Lower leg skin (tissue), 4 donors: ENCODE data around the gene SHISA5. TPM values are rescaled to one million over a fixed set of nuclear protein-coding genes. Genes with fewer than 3 reads are reported as not detected.

ENCODE experiments used
- DNase-seq, 2 donors: peaks; one replicate each; pipeline ENCODE4 v3.0.0-alpha.2; 2019; ENCODE audit warnings: low spot score in 2 of 2
- H3K4me3 ChIP-seq: fragments of 200-600 bp; sonication (generic); 2 replicates; pipeline ENCODE4 v1.5.1; 2017; ENCODE audit warnings: mild to moderate bottlenecking, low read depth; ENCODE audit not compliant: poor library complexity, severe bottlenecking
- POLR2A ChIP-seq, 2 donors: fragments of 450-650 bp; IDR thresholded peaks; one replicate each; pipeline ENCODE4 v1.6.1; 2016 to 2017; ENCODE audit warnings: antibody characterized with exemption in 2 of 2, mild to moderate bottlenecking in 1 of 2, moderate library complexity in 1 of 2
- WGBS, 2 donors: methylation state at CpG; one replicate each; pipeline ENCODE4 v1.1.5; 2018; 5-methylcytosine and 5-hydroxymethylcytosine counted together
- intact Hi-C: fragments of 100-400 bp; cut with DNase I; formaldehyde crosslinking; loops from one replicate; pipeline ENCODE4 v1.15.0; 2023; ENCODE audit warnings: low total_unique reads
- total RNA-seq, 4 donors: library from RNA; depleted of rRNA; stranded (reverse); fragments of >200 nt; gene quantifications; one replicate each; pipeline ENCODE4 v1.1.0, GENCODE V29; 2016
- TF ChIP-seq, protein P1 (sequence below), 3 donors: fragments of 450-650 bp; IDR thresholded peaks; one replicate each; pipeline ENCODE4 v1.5.1; 2016; ENCODE audit warnings: antibody characterized with exemption in 3 of 3, mild to moderate bottlenecking in 3 of 3, moderate library complexity in 2 of 3

SHISA5 gene
- total RNA-seq, 4 donors from 2014 or later: 64.3 to 93.6 (median 71.0) TPM

DNA sequence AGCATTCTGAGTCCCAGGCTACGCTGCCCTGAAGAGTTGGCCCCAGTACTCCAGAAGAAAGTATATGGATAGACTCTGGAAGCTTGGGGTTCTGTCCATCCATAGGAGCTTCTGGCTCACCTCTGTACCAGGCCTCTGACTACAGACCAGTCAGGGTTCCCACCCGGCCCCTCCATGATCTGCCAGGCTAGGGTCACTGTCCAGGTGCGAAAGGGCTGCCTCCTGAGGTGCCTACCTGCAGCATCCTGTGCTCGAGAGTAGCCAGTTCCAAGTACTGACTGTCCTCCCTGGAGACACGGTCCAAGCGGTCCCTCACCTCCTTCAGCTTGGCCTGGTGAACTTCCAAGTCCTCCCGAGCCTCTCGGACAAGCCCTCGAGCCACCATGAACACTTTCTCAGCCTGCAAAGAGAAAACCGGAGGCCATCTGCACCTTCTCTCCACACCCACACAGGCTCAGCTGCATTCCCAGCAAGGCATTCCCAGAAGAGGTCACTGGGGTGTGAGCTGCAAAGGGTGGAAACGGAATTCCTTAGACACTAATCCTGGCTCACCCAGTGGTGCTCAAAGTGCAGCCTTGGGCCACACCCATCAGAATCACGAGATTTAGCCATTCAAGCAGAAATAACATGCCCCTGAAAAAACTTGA is 70.4 kb downstream of the SHISA5 start:
- TF ChIP-seq POLR2A (IDR thresholded peaks at IDR 0.05): no peak
- TF ChIP-seq, protein P1, sequence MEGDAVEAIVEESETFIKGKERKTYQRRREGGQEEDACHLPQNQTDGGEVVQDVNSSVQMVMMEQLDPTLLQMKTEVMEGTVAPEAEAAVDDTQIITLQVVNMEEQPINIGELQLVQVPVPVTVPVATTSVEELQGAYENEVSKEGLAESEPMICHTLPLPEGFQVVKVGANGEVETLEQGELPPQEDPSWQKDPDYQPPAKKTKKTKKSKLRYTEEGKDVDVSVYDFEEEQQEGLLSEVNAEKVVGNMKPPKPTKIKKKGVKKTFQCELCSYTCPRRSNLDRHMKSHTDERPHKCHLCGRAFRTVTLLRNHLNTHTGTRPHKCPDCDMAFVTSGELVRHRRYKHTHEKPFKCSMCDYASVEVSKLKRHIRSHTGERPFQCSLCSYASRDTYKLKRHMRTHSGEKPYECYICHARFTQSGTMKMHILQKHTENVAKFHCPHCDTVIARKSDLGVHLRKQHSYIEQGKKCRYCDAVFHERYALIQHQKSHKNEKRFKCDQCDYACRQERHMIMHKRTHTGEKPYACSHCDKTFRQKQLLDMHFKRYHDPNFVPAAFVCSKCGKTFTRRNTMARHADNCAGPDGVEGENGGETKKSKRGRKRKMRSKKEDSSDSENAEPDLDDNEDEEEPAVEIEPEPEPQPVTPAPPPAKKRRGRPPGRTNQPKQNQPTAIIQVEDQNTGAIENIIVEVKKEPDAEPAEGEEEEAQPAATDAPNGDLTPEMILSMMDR (IDR thresholded peaks at IDR 0.05): no peak
- no peak overlapping the region for H3K4me3 ChIP-seq
- peak; percentile 80 to 87 for DNase-seq
- intact Hi-C loops: loop anchor here (2.0 kb wide), 1 partner anchor 161 kb away; no protein-coding TSS in a partner anchor
- 40 to 49% methylated on average over 10 to 12 of the region's 12 CpGs for WGBS, 2 donors

DNA sequence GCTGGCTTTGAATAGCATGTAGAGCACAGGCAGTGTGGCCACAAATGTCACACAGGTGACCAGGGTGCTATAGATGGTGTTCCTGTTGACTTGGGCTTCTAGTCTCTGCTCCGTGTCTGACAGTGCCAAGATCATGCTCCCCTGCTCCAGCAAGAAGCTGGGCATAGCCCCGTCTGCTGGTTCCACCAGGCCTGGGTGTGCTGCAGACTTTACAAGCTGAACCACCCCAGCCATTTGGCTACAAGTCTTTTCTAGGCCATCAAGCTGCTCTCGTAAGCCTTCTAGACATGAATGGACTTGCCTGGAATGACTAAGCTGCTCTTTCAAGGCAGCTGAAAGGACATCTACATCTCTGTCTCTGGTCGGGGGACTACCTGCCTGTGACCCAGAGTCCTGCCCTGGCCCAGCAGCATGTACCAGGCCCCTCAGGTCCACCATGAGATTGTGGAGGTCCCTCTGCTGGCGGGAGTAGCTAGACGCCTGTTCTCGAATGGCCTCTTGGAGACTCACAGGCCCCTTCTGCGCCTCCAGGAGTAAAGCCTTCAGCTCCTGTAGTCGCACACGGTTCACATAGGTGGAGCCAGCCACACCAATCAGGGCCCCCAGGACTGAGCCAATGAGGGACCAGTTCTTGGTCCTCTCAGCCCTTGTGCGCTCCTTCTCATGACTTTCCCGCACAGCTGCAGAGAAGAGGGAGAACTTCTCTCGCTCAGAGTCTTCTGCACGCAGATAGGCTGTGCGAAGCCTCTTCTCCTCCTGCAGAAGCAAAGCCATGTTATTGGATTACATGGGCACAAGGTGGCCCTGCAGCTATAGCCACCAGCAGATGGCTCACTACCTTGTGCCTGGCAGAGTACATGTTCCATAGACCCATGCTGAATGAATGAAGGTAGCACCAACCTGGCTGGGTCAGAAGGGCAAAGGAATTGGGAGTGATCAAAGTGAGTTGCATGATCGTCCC is 71.3 kb downstream of the SHISA5 start:
- TF ChIP-seq, protein P1 (IDR thresholded peaks at IDR 0.05): no peak
- TF ChIP-seq POLR2A (IDR thresholded peaks at IDR 0.05): no peak
- peak in 1 of 2 donors; percentile 45 for DNase-seq
- H3K4me3 ChIP-seq: no peak overlapping the region
- WGBS, 2 donors: 50 to 51% methylated on average over 16 of the region's 16 CpGs
- intact Hi-C loops: no loop called here

DNA sequence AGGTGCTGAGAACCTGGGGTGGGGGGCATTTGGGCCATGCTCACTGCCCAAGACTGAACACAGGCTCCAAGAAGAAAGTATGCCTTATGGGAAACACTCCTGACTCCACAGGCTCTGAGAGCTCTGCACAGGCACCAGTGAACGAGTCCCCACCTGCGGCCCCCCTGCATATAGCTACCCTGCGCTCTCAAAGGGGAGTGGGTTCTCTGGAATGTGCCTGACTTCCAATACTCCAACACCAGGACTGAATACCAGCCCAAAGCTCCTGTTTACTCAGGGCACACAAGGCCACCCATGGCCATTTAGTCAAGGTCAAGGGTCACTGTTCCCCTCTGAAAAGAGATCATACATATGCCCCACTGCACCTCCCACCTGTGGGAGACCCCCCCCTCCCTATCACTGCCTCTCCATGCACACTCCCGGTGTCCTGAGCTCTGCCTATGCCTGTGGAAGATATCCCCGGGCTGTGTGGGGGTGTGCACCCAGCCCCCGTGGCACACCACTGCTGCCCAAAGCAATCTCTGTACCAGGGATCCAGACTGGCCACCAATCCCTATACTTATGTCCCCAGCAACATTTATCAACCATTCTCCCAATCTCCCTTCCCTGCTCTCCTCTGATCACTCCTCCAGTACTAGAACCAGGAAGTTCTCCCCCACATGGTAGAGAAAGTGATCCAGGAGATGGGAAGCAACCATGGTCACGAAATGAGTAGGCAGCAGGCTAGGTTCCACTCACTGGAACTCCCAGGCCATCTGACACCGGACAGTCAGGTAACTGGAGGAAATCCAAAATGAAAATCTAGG is 72.5 kb downstream of the SHISA5 start:
- H3K4me3 ChIP-seq: no peak overlapping the region
- WGBS, 2 donors: 76 to 77% methylated on average over 8 of the region's 8 CpGs
- intact Hi-C loops: no loop called here
- no peak for TF ChIP-seq POLR2A (IDR thresholded peaks at IDR 0.05)
- TF ChIP-seq, protein P1 (IDR thresholded peaks at IDR 0.05): no peak
- DNase-seq: no peak

DNA sequence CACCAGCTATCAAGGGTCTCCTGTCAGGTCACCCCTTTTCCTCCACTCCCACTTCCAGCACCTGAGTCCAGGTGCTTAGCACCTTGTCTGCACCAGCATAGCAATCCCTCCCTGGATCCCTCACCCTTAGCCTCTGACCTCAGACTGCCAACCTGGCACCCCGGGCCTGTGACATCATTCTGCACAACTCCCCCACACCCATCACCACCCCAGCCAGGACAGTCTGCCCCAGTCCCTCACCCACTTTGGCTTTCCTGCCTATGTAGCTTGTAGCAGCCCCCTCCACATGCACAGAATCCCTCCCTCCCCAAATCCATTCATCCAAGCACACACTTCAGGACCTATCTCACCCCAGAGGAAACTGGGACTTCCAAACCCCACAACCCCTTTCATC is 73.3 kb downstream of the SHISA5 start:
- no peak overlapping the region for H3K4me3 ChIP-seq
- WGBS, 2 donors: 42 to 56% methylated on average over 1 of the region's 1 CpG
- intact Hi-C loops: no loop called here
- no peak for TF ChIP-seq POLR2A (IDR thresholded peaks at IDR 0.05)
- TF ChIP-seq, protein P1 (IDR thresholded peaks at IDR 0.05): no peak
- DNase-seq: no peak

DNA sequence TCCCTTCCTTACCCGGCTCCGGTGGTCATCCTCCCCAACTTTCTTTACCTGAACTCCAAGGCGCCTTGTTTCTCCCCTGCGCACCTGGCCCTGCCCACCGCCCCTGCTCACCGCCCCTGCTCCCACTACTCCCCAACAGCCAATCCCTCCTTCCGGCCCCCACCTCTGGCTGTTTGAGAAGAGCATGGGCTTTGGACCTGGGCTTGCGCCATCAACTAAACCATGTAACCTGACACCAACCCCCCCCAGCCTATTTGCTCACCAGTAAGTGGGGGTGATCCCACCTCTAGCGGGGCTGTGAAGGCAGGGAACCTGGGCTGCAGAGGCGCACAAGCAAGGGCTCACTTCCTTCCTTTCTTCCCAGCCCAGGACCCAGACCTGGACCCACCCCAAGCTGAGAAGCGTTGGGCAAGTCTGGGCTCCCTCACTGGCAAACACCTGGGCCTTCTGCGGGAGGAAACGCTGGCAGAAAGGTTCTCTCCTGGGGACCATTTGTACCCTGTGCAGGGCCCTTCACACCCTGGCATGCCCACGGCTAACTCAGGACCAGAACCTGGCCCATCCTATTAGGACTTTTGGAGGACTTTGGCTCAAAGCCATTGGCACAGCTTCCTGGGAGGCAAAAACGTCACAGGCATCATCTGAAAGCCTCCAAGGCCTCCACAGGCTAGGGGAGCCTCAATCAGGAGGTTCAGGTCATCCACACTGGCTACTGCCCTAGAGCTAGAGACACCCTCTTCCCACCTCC is 73.8 kb downstream of the SHISA5 start, which contains the start of gene PLXNB1:
TSS of gene PLXNB1 (minus strand) at position 127 of the 748 bp plus-strand sequence. CDS start 5,475 bp downstream, outside the sequence.
- peak within 1 kb of the TSS; percentile 71 for H3K4me3 ChIP-seq
- DNase-seq: peak; percentile 84 to 95
- 10 to 17% methylated on average over 15 of the region's 15 CpGs for WGBS, 2 donors
- intact Hi-C loops: no loop called here
- no peak for TF ChIP-seq POLR2A (IDR thresholded peaks at IDR 0.05)
- TF ChIP-seq, protein P1 (IDR thresholded peaks at IDR 0.05): peak in 1 of 3 donors; percentile 70
